Measurements from ENCODE around the gene SIAH2. TPM values are rescaled to one million over a fixed set of nuclear protein-coding genes. Genes with fewer than 3 reads are reported as not detected.

SIAH2 gene
- total RNA-seq, 1 donor from 2014 or later: 18.5 TPM

GRCh38 chr3:150744041-150744918 is 18.7 kb downstream of the SIAH2 start:
- Mint-ChIP-seq H3K4me3 (no peak overlapping the region), H3K4me1 (peaks cover 44% of the 10 kb centered on the region), H3K27me3 (ENCODE audit: low read depth) (no peaks in the 10 kb centered on the region), H3K27ac (ENCODE audit: unreplicated experiment) (no peak overlapping the region), H3K9me3 (no peaks in the 10 kb centered on the region), H3K36me3 (ENCODE audit: low read depth) (peaks cover 10% of the 10 kb centered on the region)
- DNase-seq (ENCODE audit: low read depth, low spot score): no peak
- TF ChIP-seq CTCF (conservative IDR thresholded peaks at IDR 0.05): no peak

- Mint-ChIP-seq H3K4me3 (no peak overlapping the region), H3K9me3 (no peaks in the 10 kb centered on the region), H3K36me3 (ENCODE audit: low read depth) (peaks cover 10% of the 10 kb centered on the region), H3K4me1 (peaks cover 40% of the 10 kb centered on the region), H3K27ac (ENCODE audit: unreplicated experiment) (no peak overlapping the region), H3K27me3 (ENCODE audit: low read depth) (no peaks in the 10 kb centered on the region)
- no peak for DNase-seq (ENCODE audit: low read depth, low spot score)
- TF ChIP-seq CTCF (conservative IDR thresholded peaks at IDR 0.05): no peak
These were observed 19.5 kb downstream of the SIAH2 start for GRCh38 chr3:150743508-150743907.

GRCh38 chr3:150742679-150743078 is 20.3 kb downstream of the SIAH2 start:
- no peak for DNase-seq (ENCODE audit: low read depth, low spot score)
- Mint-ChIP-seq H3K9me3 (no peaks in the 10 kb centered on the region), H3K36me3 (ENCODE audit: low read depth) (peaks cover 10% of the 10 kb centered on the region), H3K4me1 (peaks cover 36% of the 10 kb centered on the region), H3K4me3 (no peak overlapping the region), H3K27me3 (ENCODE audit: low read depth) (no peaks in the 10 kb centered on the region), H3K27ac (ENCODE audit: unreplicated experiment) (no peak overlapping the region)
- TF ChIP-seq CTCF (conservative IDR thresholded peaks at IDR 0.05): no peak

- DNase-seq (ENCODE audit: low read depth, low spot score): no peak
- H3K36me3 Mint-ChIP-seq (ENCODE audit: low read depth): peaks cover 10% of the 10 kb centered on the region
- no peaks in the 10 kb centered on the region for H3K9me3 Mint-ChIP-seq
- peaks cover 34% of the 10 kb centered on the region for H3K4me1 Mint-ChIP-seq
- no peak for TF ChIP-seq CTCF (conservative IDR thresholded peaks at IDR 0.05)
- H3K4me3 Mint-ChIP-seq: no peak overlapping the region
- H3K27ac Mint-ChIP-seq (ENCODE audit: unreplicated experiment): no peak overlapping the region
- H3K27me3 Mint-ChIP-seq (ENCODE audit: low read depth): no peaks in the 10 kb centered on the region
These were observed 20.8 kb downstream of the SIAH2 start for GRCh38 chr3:150742141-150742523.

DNA sequence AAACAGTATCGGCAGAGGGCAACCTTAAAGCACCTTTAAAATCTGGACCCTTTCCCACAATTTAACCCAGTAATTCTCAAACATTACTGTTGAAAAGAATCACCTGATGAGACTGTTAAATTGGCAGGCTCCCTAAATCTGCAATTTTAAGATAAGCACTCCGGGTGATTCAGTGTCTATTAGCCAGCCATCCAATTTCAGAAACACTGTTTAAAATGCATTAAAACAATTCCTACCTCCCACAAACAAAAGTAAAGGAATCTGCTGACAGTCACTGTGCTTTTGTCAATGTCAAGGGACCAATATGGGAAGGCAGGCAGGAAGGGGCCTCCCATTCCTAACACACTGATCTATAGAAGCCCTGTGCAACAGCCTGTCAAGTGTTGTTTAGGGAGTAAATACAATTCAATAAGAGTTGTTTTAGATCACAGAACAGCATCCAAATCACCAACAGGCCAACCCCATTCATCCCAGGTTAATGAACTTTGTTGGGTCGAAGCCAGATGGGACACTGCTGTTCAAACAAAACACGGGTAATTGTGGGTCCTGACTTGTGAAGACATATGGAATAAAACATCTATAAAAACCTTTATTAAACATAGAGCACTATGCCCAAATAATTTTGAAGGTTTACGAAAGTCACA is 21.4 kb downstream of the SIAH2 start:
- no peaks in the 10 kb centered on the region for H3K27me3 Mint-ChIP-seq (ENCODE audit: low read depth)
- H3K4me3 Mint-ChIP-seq: no peak overlapping the region
- TF ChIP-seq CTCF (conservative IDR thresholded peaks at IDR 0.05): no peak
- no peak overlapping the region for H3K27ac Mint-ChIP-seq (ENCODE audit: unreplicated experiment)
- no peaks in the 10 kb centered on the region for H3K9me3 Mint-ChIP-seq
- peaks cover 34% of the 10 kb centered on the region for H3K4me1 Mint-ChIP-seq
- no peak for DNase-seq (ENCODE audit: low read depth, low spot score)
- H3K36me3 Mint-ChIP-seq (ENCODE audit: low read depth): peaks cover 10% of the 10 kb centered on the region
